GM21526 (cell line): ENCODE measurements around the gene GAA.

Experiments used
- ATAC-seq: cut with Tn5 transposase; IDR thresholded peaks from one replicate; pipeline ENCODE4 v1.9.1; 2021; ENCODE audit warnings: moderate library complexity; ENCODE audit not compliant: unreplicated experiment, low FRiP score

The GAA gene

GRCh38 chr17:80102664-80103448 lies 1.5 kb downstream of the GAA start:
- ATAC-seq = no peak

GRCh38 chr17:80103449-80104085 lies 2.2 kb downstream of the GAA start:
- no peak for ATAC-seq

- no peak for ATAC-seq
These were observed 3.1 kb downstream of the GAA start for GRCh38 chr17:80104321-80104955.

- ATAC-seq = no peak
These were observed 3.6 kb downstream of the GAA start for GRCh38 chr17:80104956-80105375.

GRCh38 chr17:80105762-80106161 lies 4.4 kb downstream of the GAA start:
- no peak for ATAC-seq

GRCh38 chr17:80106176-80106575 lies 4.8 kb downstream of the GAA start:
- ATAC-seq = no peak

- ATAC-seq = no peak
These were observed 5.4 kb downstream of the GAA start for GRCh38 chr17:80106751-80107150.

- no peak for ATAC-seq
These were observed 6.0 kb downstream of the GAA start for GRCh38 chr17:80107231-80108021.

- no peak for ATAC-seq
These were observed 6.9 kb downstream of the GAA start for GRCh38 chr17:80108036-80108971.

- ATAC-seq = no peak
These were observed 7.8 kb downstream of the GAA start for GRCh38 chr17:80109066-80109660.

- ATAC-seq = no peak
These were observed 8.5 kb downstream of the GAA start for GRCh38 chr17:80109713-80110446.

- no peak for ATAC-seq
These were observed 9.0 kb downstream of the GAA start for GRCh38 chr17:80110447-80110812.

GRCh38 chr17:80110927-80111701 lies 9.7 kb downstream of the GAA start:
- ATAC-seq = no peak

- ATAC-seq = no peak
These were observed 10.5 kb downstream of the GAA start for GRCh38 chr17:80111702-80112470.

- no peak for ATAC-seq
These were observed 11.2 kb downstream of the GAA start for GRCh38 chr17:80112471-80113032.

- no peak for ATAC-seq
These were observed 11.7 kb downstream of the GAA start for GRCh38 chr17:80113033-80113484.

- ATAC-seq = no peak
These were observed 13.4 kb downstream of the GAA start for GRCh38 chr17:80114758-80115157.
